Measurements from ENCODE around the gene CDK14.

DNA sequence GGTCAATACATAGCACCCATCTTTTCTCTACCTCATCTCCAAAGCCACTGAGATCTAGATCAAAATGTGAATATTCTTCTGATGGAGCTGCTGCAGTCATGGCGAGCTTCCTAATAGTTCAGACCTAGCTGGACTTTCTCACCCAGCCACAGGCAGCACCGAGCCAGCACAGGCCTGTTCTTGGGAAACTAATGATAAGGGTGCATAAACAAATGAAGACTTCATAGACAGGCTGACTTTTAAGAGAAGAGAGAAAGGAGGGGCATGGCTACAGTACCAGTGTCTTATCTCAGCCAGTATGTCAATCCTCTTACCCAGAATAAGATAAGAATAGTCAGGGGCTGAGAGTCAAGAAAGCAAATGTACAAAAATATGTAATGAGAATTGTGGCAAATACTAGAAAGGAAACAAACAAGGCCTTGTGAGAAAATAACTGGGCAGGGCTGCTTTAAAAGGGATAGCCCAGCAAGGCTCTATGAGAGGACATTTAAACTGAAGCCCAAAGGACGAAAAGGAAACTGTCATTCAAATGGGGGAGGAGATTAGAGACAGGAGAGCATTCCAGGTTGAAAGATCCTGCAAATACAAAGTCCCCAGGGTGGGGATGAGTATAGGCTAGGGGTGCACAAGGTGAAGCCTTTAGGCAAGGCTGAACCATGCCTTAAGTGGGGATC is 21.8 kb upstream of the CDK14 start:
- TF ChIP-seq, protein P1, sequence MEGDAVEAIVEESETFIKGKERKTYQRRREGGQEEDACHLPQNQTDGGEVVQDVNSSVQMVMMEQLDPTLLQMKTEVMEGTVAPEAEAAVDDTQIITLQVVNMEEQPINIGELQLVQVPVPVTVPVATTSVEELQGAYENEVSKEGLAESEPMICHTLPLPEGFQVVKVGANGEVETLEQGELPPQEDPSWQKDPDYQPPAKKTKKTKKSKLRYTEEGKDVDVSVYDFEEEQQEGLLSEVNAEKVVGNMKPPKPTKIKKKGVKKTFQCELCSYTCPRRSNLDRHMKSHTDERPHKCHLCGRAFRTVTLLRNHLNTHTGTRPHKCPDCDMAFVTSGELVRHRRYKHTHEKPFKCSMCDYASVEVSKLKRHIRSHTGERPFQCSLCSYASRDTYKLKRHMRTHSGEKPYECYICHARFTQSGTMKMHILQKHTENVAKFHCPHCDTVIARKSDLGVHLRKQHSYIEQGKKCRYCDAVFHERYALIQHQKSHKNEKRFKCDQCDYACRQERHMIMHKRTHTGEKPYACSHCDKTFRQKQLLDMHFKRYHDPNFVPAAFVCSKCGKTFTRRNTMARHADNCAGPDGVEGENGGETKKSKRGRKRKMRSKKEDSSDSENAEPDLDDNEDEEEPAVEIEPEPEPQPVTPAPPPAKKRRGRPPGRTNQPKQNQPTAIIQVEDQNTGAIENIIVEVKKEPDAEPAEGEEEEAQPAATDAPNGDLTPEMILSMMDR (IDR thresholded peaks at IDR 0.05), result no peak
- no peak for TF ChIP-seq POLR2A (IDR thresholded peaks at IDR 0.05)
